Neural cell (in vitro differentiated cells): ENCODE results near the gene ANO1. TPM values are rescaled to one million over a fixed set of nuclear protein-coding genes. Genes with fewer than 3 reads are reported as not detected.
"Not testable (repeated sequence)": the region's sequence is repeated elsewhere in the genome, so short reads cannot be mapped to it uniquely, and the experiment has no call there.

Experiments used
- H2AFZ ChIP-seq: fragments of 200-600, 300-800 bp; sonication (generic), shearing (Covaris generic); 2 replicates; pipeline ENCODE4 v1.6.0; 2014; ENCODE audit warnings: low read depth, mild to moderate bottlenecking, antibody characterized with exemption, low read length, moderate library complexity
- H3F3A ChIP-seq: fragments of 200-600 bp; shearing (Covaris generic); 2 replicates; pipeline ENCODE4 v1.6.1; 2016; ENCODE audit warnings: mild to moderate bottlenecking, moderate library complexity, mixed read lengths, antibody characterized with exemption, low read length; ENCODE audit not compliant: insufficient read depth, poor library complexity, severe bottlenecking
- H3K27ac ChIP-seq: fragments of 200-600, 300-800 bp; sonication (generic), shearing (Covaris generic); 2 replicates; pipeline ENCODE4 v1.5.1; 2014; ENCODE audit warnings: mild to moderate bottlenecking, low read length, moderate library complexity
- H3K27me3 ChIP-seq: fragments of 300-800, 200-600 bp; sonication (generic), shearing (Covaris generic); 2 replicates; pipeline ENCODE4 v1.6.0; 2014; ENCODE audit warnings: mild to moderate bottlenecking, low read depth, low read length, moderate library complexity; ENCODE audit not compliant: insufficient read depth
- H3K36me3 ChIP-seq: fragments of 300-800, 200-600 bp; sonication (generic), shearing (Covaris generic); 2 replicates; pipeline ENCODE4 v1.5.1; 2014; ENCODE audit warnings: mild to moderate bottlenecking, antibody characterized with exemption, low read length, moderate library complexity; ENCODE audit not compliant: insufficient read depth
- H3K4me2 ChIP-seq: fragments of 300-800, 200-600 bp; sonication (generic), shearing (Covaris generic); 2 replicates; pipeline ENCODE4 v1.6.0; 2014; ENCODE audit warnings: mild to moderate bottlenecking, low read length
- H3K4me3 ChIP-seq: fragments of 300-800, 200-600 bp; sonication (generic), shearing (Covaris generic); 2 replicates; pipeline ENCODE4 v1.5.1; 2014; ENCODE audit warnings: mild to moderate bottlenecking, low read length, moderate library complexity
- H3K79me2 ChIP-seq: fragments of 200-600 bp; shearing (Covaris generic); replicated peaks from 2 replicates; pipeline ENCODE4 v1.6.0; 2014; ENCODE audit warnings: mild to moderate bottlenecking, low read length, moderate library complexity; ENCODE audit not compliant: insufficient read depth
- H3K9ac ChIP-seq: fragments of 300-800, 200-600 bp; sonication (generic), shearing (Covaris generic); 2 replicates; pipeline ENCODE4 v1.6.1; 2016; ENCODE audit warnings: mild to moderate bottlenecking, low read length, mixed read lengths
- H3K9me2 ChIP-seq: fragments of 200-600 bp; shearing (Covaris generic); 2 replicates; pipeline ENCODE4 v1.6.1; 2016; ENCODE audit warnings: mild to moderate bottlenecking, low read length, mixed read lengths; ENCODE audit not compliant: insufficient read depth
- H3K9me3 ChIP-seq: fragments of 200-600, 300-800 bp; sonication (generic), shearing (Covaris generic); 2 replicates; pipeline ENCODE4 v1.6.1; 2016; ENCODE audit warnings: mild to moderate bottlenecking, mixed run types, low read length, moderate library complexity, mixed read lengths
- H4K20me1 ChIP-seq: fragments of 200-600 bp; shearing (Covaris generic); 2 replicates; pipeline ENCODE4 v1.6.1; 2016; ENCODE audit warnings: mild to moderate bottlenecking, mixed run types; ENCODE audit not compliant: insufficient read depth
- CTCF ChIP-seq: fragments of 450-650 bp; IDR thresholded peaks from 2 replicates; pipeline ENCODE4 v1.5.1; 2014; ENCODE audit warnings: antibody characterized with exemption, mild to moderate bottlenecking, moderate library complexity; ENCODE audit not compliant: poor library complexity, severe bottlenecking
- EP300 ChIP-seq: fragments of 450-650 bp; conservative IDR thresholded peaks from 2 replicates; pipeline ENCODE4 v1.6.1; 2014; ENCODE audit warnings: antibody characterized with exemption, mild to moderate bottlenecking, moderate library complexity; ENCODE audit not compliant: poor library complexity, severe bottlenecking
- MXI1 ChIP-seq: fragments of 450-650 bp; conservative IDR thresholded peaks from 2 replicates; pipeline ENCODE4 v1.6.1; 2014; ENCODE audit warnings: antibody characterized with exemption, mild to moderate bottlenecking; ENCODE audit not compliant: poor library complexity, severe bottlenecking
- POLR2AphosphoS5 ChIP-seq: IDR thresholded peaks from 2 replicates; pipeline ENCODE4 v1.6.1; 2012
- RAD21 ChIP-seq: fragments of 450-650 bp; conservative IDR thresholded peaks from 2 replicates; pipeline ENCODE4 v1.6.1; 2014; ENCODE audit warnings: antibody characterized with exemption, mild to moderate bottlenecking, moderate library complexity
- SMC3 ChIP-seq: fragments of 450-650 bp; conservative IDR thresholded peaks from 2 replicates; pipeline ENCODE4 v1.6.1; 2014; ENCODE audit warnings: antibody characterized with exemption, mild to moderate bottlenecking, moderate library complexity; ENCODE audit not compliant: poor library complexity
- TAF1 ChIP-seq: IDR thresholded peaks from 2 replicates; pipeline ENCODE4 v1.6.1; 2012; ENCODE audit warnings: low read depth
- polyA plus RNA-seq: library from polyadenylated mRNA; depleted of rRNA; stranded (reverse); fragments of >200 nt; gene quantifications from 2 replicates; pipeline ENCODE4 v1.2.3, GENCODE V29; 2014
- TF ChIP-seq, protein P1 (sequence below): IDR thresholded peaks from 2 replicates; pipeline ENCODE4 v1.6.1; 2012; ENCODE audit warnings: borderline replicate concordance

Gene ANO1
- polyA plus RNA-seq, 1 donor from 2014 or later: not detected

- not testable (repeated sequence) for H3K9ac ChIP-seq, H3K4me2 ChIP-seq, H4K20me1 ChIP-seq, H3K27ac ChIP-seq, H3F3A ChIP-seq, H3K27me3 ChIP-seq, H3K4me3 ChIP-seq, H3K9me2 ChIP-seq, H2AFZ ChIP-seq, H3K36me3 ChIP-seq, H3K9me3 ChIP-seq
- peaks cover 10% of the 10 kb centered on the region for H3K79me2 ChIP-seq
Observed at GRCh38 chr11:70201047-70201446, 122.9 kb downstream of the ANO1 start.

DNA sequence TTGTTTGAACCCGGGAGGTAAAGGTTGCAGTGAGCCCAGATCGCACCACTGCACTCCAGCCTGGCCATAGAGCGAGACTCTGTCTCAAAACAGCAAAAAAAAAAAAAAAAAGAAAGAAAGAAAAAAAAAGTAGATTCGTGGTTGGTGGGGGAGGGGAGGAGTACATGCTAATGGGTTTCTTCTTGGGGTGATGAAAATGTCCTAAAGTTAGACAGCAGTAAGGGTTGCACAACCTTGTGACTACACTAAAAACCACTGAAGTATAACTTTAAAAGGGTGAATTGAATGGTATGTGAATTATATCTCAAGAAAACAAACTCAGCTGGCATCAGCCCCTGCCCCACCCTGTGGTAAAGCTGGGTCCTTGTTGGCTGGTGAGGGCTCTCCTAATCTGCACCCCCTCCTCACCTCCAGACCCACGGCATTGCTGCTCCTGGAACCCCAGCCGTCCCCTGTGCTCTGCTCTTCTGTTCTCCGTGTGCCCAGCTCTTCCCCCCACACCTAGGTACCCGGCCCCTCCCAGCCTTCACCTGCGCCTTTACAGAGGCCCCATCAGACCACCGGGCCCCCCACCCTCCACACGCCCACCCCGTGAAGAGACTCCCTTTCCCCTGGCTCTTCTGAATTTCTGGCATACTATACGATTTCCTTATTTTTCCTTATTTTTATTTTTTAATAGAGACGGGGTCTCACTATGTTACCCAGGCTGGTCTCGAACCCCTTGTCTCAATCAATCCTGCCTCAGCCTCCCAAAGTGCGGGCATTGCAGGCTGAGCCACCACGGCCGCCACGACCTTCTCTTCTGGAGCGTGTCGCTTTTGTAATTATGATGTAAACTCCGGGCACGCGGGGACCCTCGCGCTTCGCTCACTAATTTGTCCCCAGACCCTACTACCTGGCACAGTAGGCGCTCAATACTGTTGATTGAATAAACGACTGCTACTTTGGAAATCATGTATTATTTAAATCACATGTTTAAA is 124.1 kb downstream of the ANO1 start:
- Histone ChIP-seq H3K9ac (peak overlapping the region; percentile 87), H3K9me3 (no peaks in the 10 kb centered on the region), H3F3A (no peaks in the 10 kb centered on the region), H3K4me2 (peak overlapping the region; percentile 46), H2AFZ (peak overlapping the region; percentile 78), H3K4me3 (peak overlapping the region; percentile 85), H3K36me3 (no peaks in the 10 kb centered on the region), H4K20me1 (no peaks in the 10 kb centered on the region), H3K9me2 (no peaks in the 10 kb centered on the region), H3K79me2 (peaks cover 10% of the 10 kb centered on the region), H3K27me3 (no peaks in the 10 kb centered on the region), H3K27ac (peak overlapping the region; percentile 51)
- TF ChIP-seq SMC3 (no peak), POLR2AphosphoS5 (no peak), CTCF (no peak), MXI1 (no peak), TAF1 (no peak)
- TF ChIP-seq, protein P1, sequence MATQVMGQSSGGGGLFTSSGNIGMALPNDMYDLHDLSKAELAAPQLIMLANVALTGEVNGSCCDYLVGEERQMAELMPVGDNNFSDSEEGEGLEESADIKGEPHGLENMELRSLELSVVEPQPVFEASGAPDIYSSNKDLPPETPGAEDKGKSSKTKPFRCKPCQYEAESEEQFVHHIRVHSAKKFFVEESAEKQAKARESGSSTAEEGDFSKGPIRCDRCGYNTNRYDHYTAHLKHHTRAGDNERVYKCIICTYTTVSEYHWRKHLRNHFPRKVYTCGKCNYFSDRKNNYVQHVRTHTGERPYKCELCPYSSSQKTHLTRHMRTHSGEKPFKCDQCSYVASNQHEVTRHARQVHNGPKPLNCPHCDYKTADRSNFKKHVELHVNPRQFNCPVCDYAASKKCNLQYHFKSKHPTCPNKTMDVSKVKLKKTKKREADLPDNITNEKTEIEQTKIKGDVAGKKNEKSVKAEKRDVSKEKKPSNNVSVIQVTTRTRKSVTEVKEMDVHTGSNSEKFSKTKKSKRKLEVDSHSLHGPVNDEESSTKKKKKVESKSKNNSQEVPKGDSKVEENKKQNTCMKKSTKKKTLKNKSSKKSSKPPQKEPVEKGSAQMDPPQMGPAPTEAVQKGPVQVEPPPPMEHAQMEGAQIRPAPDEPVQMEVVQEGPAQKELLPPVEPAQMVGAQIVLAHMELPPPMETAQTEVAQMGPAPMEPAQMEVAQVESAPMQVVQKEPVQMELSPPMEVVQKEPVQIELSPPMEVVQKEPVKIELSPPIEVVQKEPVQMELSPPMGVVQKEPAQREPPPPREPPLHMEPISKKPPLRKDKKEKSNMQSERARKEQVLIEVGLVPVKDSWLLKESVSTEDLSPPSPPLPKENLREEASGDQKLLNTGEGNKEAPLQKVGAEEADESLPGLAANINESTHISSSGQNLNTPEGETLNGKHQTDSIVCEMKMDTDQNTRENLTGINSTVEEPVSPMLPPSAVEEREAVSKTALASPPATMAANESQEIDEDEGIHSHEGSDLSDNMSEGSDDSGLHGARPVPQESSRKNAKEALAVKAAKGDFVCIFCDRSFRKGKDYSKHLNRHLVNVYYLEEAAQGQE: no peak

- no peaks in the 10 kb centered on the region for H3F3A ChIP-seq
- peak within 1 kb of the TSS; percentile 91 for H3K4me2 ChIP-seq
- peak within 1 kb of the TSS; percentile 78 for H3K27ac ChIP-seq
- H3K27me3 ChIP-seq: no peaks in the 10 kb centered on the region
- H4K20me1 ChIP-seq: no peaks in the 10 kb centered on the region
- peak within 1 kb of the TSS; percentile 87 for H3K9ac ChIP-seq
- peaks cover 10% of the 10 kb centered on the region for H3K79me2 ChIP-seq
- H3K9me3 ChIP-seq: no peaks in the 10 kb centered on the region
- H2AFZ ChIP-seq: peak within 1 kb of the TSS; percentile 78
- no peaks in the 10 kb centered on the region for H3K36me3 ChIP-seq
- H3K9me2 ChIP-seq: no peaks in the 10 kb centered on the region
- H3K4me3 ChIP-seq: peak within 1 kb of the TSS; percentile 85
- peak; percentile 92 for TF ChIP-seq MXI1
- no peak for TF ChIP-seq RAD21
- peak; percentile 36 for TF ChIP-seq SMC3
- TF ChIP-seq EP300: no peak
- TF ChIP-seq POLR2AphosphoS5: peak; percentile 88
- TF ChIP-seq CTCF: peak; percentile 22
- TF ChIP-seq, protein P1: peak; percentile 64
Observed at GRCh38 chr11:70202920-70203750, 125.0 kb downstream of the ANO1 start, which contains the start of gene FADD. FADD (plus strand) TSS chr11:70203296; CDS start chr11:70203460, 164 bp downstream.
